Left ventricle myocardium inferior (tissue), 1 donor: ENCODE measurements around the gene REEP6. TPM values are rescaled to one million over a fixed set of nuclear protein-coding genes. Genes with fewer than 3 reads are reported as not detected.
"Not testable (repeated sequence)": the region's sequence is repeated elsewhere in the genome, so short reads cannot be mapped to it uniquely, and the experiment has no call there.

Experiments
- DNase-seq: peaks from one replicate; pipeline ENCODE4 v3.0.0-alpha.2; 2020
- H3K27ac ChIP-seq: fragments of 200-600 bp; replicated peaks from 2 replicates; pipeline ENCODE4 v1.8.0; 2021
- H3K27me3 ChIP-seq: fragments of 200-600 bp; 2 replicates; pipeline ENCODE4 v1.8.0; 2021; ENCODE audit warnings: low read depth
- H3K36me3 ChIP-seq: fragments of 200-600 bp; 2 replicates; pipeline ENCODE4 v1.8.0; 2021
- H3K4me1 ChIP-seq: fragments of 200-600 bp; 2 replicates; pipeline ENCODE4 v1.8.0; 2021
- H3K4me3 ChIP-seq: fragments of 200-600 bp; 2 replicates; pipeline ENCODE4 v1.8.0; 2021; ENCODE audit warnings: mild to moderate bottlenecking, moderate library complexity
- H3K9me3 ChIP-seq: fragments of 200-600 bp; replicated peaks from 2 replicates; pipeline ENCODE4 v1.8.0; 2021
- intact Hi-C: fragments of 100-400 bp; cut with micrococcal nuclease; formaldehyde crosslinking; loops from one replicate; pipeline ENCODE4 v1.11.0; 2022
- total RNA-seq: library from RNA; stranded (reverse); fragmentation: NEBNext Ultra II Directional; extraction: Animal tissue kit (Norgen Biotek cat#: 25700); gene quantifications from one replicate; pipeline ENCODE4 v1.2.1, GENCODE V29; 2021
- TF ChIP-seq, protein P1 (sequence below): fragments of 200-600 bp; IDR thresholded peaks from 2 replicates; pipeline ENCODE4 v1.8.0; 2021; ENCODE audit warnings: antibody characterized with exemption, mild to moderate bottlenecking, borderline replicate concordance
- donor health status: DM: no; HTN: yes; CAD: no; lungs with severe emphysema.

Gene REEP6
- total RNA-seq, 1 donor from 2014 or later: 1.9 TPM

DNA sequence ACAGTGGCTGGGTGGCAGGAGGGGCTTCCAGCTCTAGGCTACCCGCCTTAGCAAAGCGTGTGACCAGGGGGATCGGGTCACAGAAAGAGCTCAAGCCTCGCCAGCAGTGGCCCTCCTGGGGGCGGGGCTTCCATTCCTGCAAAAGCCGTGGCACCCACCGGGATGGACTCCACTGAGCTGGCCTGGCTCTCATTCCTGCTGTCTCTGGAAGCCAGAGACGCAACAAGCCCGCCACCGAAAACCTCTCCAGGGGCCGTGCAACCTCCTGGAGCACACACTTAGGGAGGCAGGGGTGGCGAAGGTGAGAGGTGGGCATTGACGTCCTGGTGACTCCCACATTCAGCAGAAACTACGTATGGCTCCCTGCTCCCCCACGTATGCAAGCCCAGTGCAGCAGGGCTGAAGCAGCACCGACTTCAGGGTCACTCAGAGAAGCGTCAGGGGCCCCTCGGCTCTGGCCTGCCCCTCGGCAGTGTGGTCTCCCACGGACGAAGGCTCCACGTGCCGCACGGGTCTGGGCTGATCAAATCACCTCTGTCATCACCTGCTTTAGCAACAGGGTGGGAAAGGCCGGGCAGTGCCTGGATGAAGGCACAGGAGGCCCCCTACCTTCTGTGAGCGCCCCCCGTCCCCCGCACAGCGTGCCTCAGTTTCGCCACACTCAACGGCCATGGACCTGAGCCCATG is 15.1 kb upstream of the REEP6 start:
- Histone ChIP-seq H3K4me3 (no peak overlapping the region), H3K4me1 (peaks cover 54% of the 10 kb centered on the region), H3K27me3 (peaks cover 21% of the 10 kb centered on the region), H3K27ac (no peak overlapping the region), H3K36me3 (peaks cover 4% of the 10 kb centered on the region), H3K9me3 (no peaks in the 10 kb centered on the region)
- TF ChIP-seq, protein P1, sequence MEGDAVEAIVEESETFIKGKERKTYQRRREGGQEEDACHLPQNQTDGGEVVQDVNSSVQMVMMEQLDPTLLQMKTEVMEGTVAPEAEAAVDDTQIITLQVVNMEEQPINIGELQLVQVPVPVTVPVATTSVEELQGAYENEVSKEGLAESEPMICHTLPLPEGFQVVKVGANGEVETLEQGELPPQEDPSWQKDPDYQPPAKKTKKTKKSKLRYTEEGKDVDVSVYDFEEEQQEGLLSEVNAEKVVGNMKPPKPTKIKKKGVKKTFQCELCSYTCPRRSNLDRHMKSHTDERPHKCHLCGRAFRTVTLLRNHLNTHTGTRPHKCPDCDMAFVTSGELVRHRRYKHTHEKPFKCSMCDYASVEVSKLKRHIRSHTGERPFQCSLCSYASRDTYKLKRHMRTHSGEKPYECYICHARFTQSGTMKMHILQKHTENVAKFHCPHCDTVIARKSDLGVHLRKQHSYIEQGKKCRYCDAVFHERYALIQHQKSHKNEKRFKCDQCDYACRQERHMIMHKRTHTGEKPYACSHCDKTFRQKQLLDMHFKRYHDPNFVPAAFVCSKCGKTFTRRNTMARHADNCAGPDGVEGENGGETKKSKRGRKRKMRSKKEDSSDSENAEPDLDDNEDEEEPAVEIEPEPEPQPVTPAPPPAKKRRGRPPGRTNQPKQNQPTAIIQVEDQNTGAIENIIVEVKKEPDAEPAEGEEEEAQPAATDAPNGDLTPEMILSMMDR: no peak
- DNase-seq: no peak
- intact Hi-C loops: no loop called here

DNA sequence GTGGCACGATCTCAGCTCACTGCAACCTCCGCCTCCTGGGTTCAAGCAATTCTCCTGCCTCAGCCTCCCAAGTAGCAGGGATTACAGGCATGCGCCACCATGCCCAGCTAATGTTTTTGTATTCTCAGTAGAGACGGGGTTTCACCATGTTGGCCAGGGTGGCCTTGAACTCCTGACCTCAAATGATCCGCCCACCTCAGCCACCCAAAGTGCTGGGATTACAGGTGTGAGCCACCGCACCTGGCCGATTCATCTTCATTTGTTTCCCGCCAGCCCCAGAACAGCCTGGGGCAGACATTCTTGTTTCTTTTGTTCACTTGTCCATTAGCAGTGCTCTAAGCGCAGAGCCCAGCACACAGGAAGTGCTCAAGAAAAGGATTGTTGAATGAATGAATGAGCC is 13.9 kb upstream of the REEP6 start:
- H3K27ac ChIP-seq, H3K36me3 ChIP-seq, H3K4me3 ChIP-seq, H3K27me3 ChIP-seq, intact Hi-C loops, DNase-seq, H3K9me3 ChIP-seq: not testable (repeated sequence)
- H3K4me1 ChIP-seq: peaks cover 43% of the 10 kb centered on the region

DNA sequence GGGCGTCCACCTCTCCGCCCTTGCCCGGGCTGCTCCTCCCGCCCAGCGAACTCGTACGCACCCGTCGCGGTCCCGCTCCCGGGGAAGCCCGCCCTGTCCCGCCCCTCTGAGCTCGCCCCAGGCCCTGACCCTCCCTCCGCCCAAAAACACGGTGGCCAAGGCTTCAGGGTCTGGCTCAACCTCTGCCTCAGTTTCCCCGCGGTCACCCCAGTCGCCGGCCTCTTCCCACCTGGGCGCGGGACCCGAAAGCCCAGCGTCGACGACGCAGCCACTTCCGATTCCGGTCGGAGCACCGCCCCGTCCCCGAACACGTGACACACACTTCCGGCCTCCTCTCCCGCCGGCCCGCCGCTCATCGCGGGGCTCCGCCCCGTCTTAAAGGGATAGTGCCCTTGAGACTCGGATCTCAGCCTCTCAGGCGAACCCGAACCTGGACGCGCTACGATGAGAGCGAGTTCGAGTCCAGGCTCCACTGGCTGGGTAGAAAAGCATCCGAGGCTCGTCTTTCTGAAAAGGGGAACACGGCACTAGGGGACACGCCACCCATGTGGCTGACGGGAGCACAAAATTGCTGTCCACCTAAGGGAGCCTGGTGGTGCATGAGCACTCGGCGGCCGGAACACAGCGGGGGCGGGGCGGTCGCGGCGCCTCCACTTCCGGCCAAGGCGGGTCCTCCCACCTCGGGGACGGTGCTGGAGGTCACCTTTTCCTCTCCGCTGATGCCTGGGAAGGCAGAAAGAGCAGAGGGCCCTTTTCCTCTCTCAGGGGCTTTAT is 11.9 kb upstream of the REEP6 start, which contains the start of gene C19orf25:
Gene C19orf25 (minus strand): TSS at position 282 of the 774 bp plus-strand sequence. CDS start 312 bp downstream, outside the sequence.
- no peaks in the 10 kb centered on the region for H3K9me3 ChIP-seq
- TF ChIP-seq, protein P1: no peak

DNA sequence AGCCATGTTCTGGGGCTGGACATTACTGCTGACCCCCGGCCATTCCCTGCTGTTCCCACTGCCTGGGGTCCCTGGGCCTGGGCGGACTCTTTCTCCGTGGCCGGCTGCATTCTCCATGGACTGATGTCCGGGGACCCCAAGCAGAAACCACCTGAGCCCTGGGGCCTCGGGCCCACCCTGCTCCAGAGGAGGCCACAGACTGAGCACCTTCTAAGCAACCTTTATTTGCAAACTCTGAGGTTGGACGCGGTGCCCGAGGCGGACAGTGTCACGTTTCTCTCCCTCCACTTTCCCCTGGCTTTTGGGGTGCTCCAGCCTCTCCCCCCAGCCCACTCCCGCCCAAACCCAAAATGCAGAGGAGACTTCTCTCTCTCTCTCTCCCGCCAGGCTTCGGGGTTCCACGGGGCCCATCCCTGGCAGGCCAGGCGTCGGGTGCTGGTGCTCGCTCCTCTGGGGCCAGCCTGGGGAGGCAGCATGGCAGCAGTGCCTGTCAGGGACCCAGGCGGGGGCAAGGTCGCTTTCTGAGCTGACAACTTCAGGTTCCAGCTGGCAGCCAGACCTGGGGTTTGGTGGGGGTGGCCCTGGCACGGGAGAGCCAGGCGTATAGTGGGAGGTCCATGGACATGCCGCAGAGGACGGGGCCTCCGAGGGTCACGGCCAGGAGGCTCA is 9.6 kb upstream of the REEP6 start:
- H3K4me3 ChIP-seq: no peak overlapping the region
- no peaks in the 10 kb centered on the region for H3K9me3 ChIP-seq
- H3K27me3 ChIP-seq: no peaks in the 10 kb centered on the region
- TF ChIP-seq, protein P1: no peak
- peaks cover 23% of the 10 kb centered on the region for H3K4me1 ChIP-seq
- no peak overlapping the region for H3K27ac ChIP-seq
- peaks cover under 1% of the 10 kb centered on the region for H3K36me3 ChIP-seq
- DNase-seq: no peak
- intact Hi-C loops: no loop called here

More for the DNA sequence above, 11.9 kb upstream of the REEP6 start, which contains the start of gene C19orf25:
- Histone ChIP-seq H3K27ac (peak within 1 kb of the TSS; percentile 86), H3K36me3 (peaks cover 4% of the 10 kb centered on the region), H3K4me3 (peak within 1 kb of the TSS; percentile 100), H3K4me1 (peaks cover 32% of the 10 kb centered on the region), H3K27me3 (no peaks in the 10 kb centered on the region)
- peak; percentile 94 for DNase-seq
- intact Hi-C loops: no loop called here

DNA sequence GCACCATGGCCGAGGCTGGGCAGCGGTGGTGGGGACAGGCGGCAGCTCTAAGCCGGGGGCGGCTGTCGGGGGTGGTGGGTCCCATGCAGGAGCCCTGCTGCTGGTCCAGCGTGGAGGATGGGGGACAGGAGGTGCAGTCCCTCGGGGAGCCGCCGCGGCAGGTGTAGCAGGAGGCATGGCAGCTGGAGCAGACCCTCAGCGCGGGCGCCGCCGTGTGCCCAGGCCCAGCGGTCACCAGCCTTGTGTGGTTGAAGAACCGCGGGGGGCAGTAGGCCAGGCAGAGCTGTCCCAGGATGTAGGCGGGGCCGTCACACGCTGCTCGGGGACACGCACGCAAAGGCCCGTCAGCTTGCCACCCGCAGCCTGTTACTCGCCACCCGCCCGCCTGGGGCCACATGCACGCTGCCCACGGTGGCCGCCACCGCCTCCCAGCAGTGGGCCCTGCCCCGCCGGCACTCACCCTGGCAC is 9.1 kb upstream of the REEP6 start:
- Histone ChIP-seq H3K27me3 (no peaks in the 10 kb centered on the region), H3K27ac (no peak overlapping the region), H3K36me3 (no peaks in the 10 kb centered on the region), H3K4me1 (peaks cover 23% of the 10 kb centered on the region), H3K4me3 (no peak overlapping the region), H3K9me3 (no peaks in the 10 kb centered on the region)
- TF ChIP-seq, protein P1: no peak
- DNase-seq: no peak
- intact Hi-C loops: no loop called here
